Endothelial cell of umbilical vein (primary cell): Measurements from ENCODE around the gene SELPLG. TPM values are rescaled to one million over a fixed set of nuclear protein-coding genes. Genes with fewer than 3 reads are reported as not detected.

Experiments used
- BruUV-seq: library from RNA; stranded (reverse); fragments of 400-500 nt; replicated peaks from 2 replicates; lab custom pipeline; 2021; lab: Mats Ljungman, UMichigan
- CTCF ChIA-PET: fragments of 300-600, 350-600 bp; sonication (Branson Sonifier 250); formaldehyde crosslinking; loops from one replicate; lab custom pipeline; 2021; ENCODE audit warnings: antibody characterized with exemption, inconsistent platforms; lab: Charles Lee
- POLR2A ChIA-PET: fragments of 300-600, 350-600 bp; sonication (Branson Sonifier 250); formaldehyde crosslinking; loops from one replicate; lab custom pipeline; 2021; ENCODE audit warnings: antibody characterized with exemption, inconsistent platforms; lab: Charles Lee
- DNase-seq: peaks from one replicate; pipeline ENCODE4 v3.0.0-alpha.2; 2011; ENCODE audit warnings: low read depth, low spot score
- FAIRE-seq: peaks from 2 replicates; lab custom pipeline; 2011; peaks lifted over from hg19 to GRCh38; lab: Jason Lieb, UNC
- H2AFZ ChIP-seq: 2 replicates; pipeline ENCODE4 v1.6.0; 2012; ENCODE audit warnings: low read depth, low read length, control low read depth, inconsistent platforms
- H3K27ac ChIP-seq: 2 replicates; pipeline ENCODE4 v1.5.1; 2011; ENCODE audit warnings: low read depth, mild to moderate bottlenecking, control low read depth, low read length, moderate library complexity; ENCODE audit not compliant: insufficient read depth
- H3K27me3 ChIP-seq, 2 experiments: 2 replicates each; pipeline versions ENCODE4 v1.6.0 to v1.6.1; 2011; ENCODE audit warnings: low read length in 2 of 2, mixed read lengths in 1 of 2; ENCODE audit not compliant: control insufficient read depth in 2 of 2, insufficient read depth in 2 of 2
- H3K36me3 ChIP-seq, 2 experiments: 2 replicates in 1 of 2; 3 replicates in 1 of 2; pipeline ENCODE4 v1.5.1; 2011; ENCODE audit warnings: low read length in 2 of 2, mild to moderate bottlenecking in 1 of 2, moderate library complexity in 1 of 2; ENCODE audit not compliant: control insufficient read depth in 2 of 2, insufficient read depth in 2 of 2; ENCODE audit errors: extremely low read depth in 1 of 2
- H3K4me1 ChIP-seq: 3 replicates; pipeline ENCODE4 v1.5.1; 2011; ENCODE audit warnings: mild to moderate bottlenecking, low read length; ENCODE audit not compliant: control insufficient read depth, insufficient read depth; ENCODE audit errors: extremely low read depth
- H3K4me2 ChIP-seq: 2 replicates; pipeline ENCODE4 v1.6.1; 2011; ENCODE audit warnings: low read length, control low read depth, mixed read lengths; ENCODE audit not compliant: insufficient read depth
- H3K4me3 ChIP-seq, 3 experiments: fragments of 200-600 bp in 1 of 3; sonication (generic), shearing (Covaris generic) in 1 of 3; replicated peaks in 1 of 3; 2 replicates each; pipeline ENCODE4 v1.5.1; 2011 to 2016; ENCODE audit warnings: control low read depth in 3 of 3, low read length in 3 of 3, mild to moderate bottlenecking in 2 of 3, inconsistent platforms in 1 of 3, low read depth in 1 of 3, moderate library complexity in 1 of 3; ENCODE audit not compliant: insufficient read depth in 1 of 3
- H3K79me2 ChIP-seq: 2 replicates; pipeline ENCODE4 v1.6.0; 2012; ENCODE audit warnings: low read length, inconsistent platforms; ENCODE audit not compliant: control insufficient read depth, insufficient read depth
- H3K9ac ChIP-seq: replicated peaks from 2 replicates; pipeline ENCODE3; 2011; ENCODE audit warnings: low read length, control low read depth; ENCODE audit not compliant: insufficient read depth; ENCODE audit errors: extremely low read depth
- H3K9me1 ChIP-seq: replicated peaks from 3 replicates; pipeline ENCODE4 v1.6.0; 2011; ENCODE audit warnings: mild to moderate bottlenecking, low read length; ENCODE audit not compliant: control insufficient read depth, insufficient read depth; ENCODE audit errors: extremely low read depth
- H3K9me3 ChIP-seq: replicated peaks from 2 replicates; pipeline ENCODE4 v1.5.1; 2012; ENCODE audit warnings: low read length, inconsistent platforms; ENCODE audit not compliant: control insufficient read depth, insufficient read depth
- H4K20me1 ChIP-seq: replicated peaks from 2 replicates; pipeline ENCODE3; 2011; ENCODE audit warnings: mild to moderate bottlenecking, low read length; ENCODE audit not compliant: control insufficient read depth, insufficient read depth; ENCODE audit errors: extremely low read depth
- CTCF ChIP-seq, 2 donors: IDR thresholded peaks; 1 replicate in 1 of 2; 2 replicates in 1 of 2; pipeline ENCODE4 v1.5.1; 2011; ENCODE audit warnings: low read length in 2 of 2, mild to moderate bottlenecking in 2 of 2, moderate library complexity in 2 of 2, control low read depth in 1 of 2, inconsistent platforms in 1 of 2, low read depth in 1 of 2; ENCODE audit not compliant: insufficient read depth in 1 of 2; ENCODE audit errors: extremely low read depth in 1 of 2
- EZH2 ChIP-seq: IDR thresholded peaks from 2 replicates; pipeline ENCODE4 v1.6.1; 2012; ENCODE audit warnings: borderline replicate concordance, low read depth, mild to moderate bottlenecking, moderate library complexity, low read length, inconsistent platforms; ENCODE audit not compliant: severe bottlenecking
- FOS ChIP-seq: IDR thresholded peaks from 2 replicates; pipeline ENCODE4 v1.6.1; 2011; ENCODE audit warnings: mild to moderate bottlenecking, low read length, moderate library complexity, borderline replicate concordance; ENCODE audit not compliant: insufficient read depth
- GATA2 ChIP-seq: IDR thresholded peaks from 2 replicates; pipeline ENCODE4 v1.7.0; 2011; ENCODE audit warnings: low read depth, mild to moderate bottlenecking, moderate library complexity, mixed read lengths, low read length; ENCODE audit not compliant: insufficient read length, insufficient read depth
- JUN ChIP-seq: IDR thresholded peaks from 2 replicates; pipeline ENCODE4 v1.6.1; 2011; ENCODE audit warnings: borderline replicate concordance, low read depth; ENCODE audit not compliant: insufficient read length, insufficient read depth
- MYC ChIP-seq: IDR thresholded peaks from one replicate; pipeline ENCODE4 v1.6.1; 2011; ENCODE audit warnings: mild to moderate bottlenecking, low read depth, low read length
- POLR2A ChIP-seq: IDR thresholded peaks from 2 replicates; pipeline ENCODE4 v1.6.1; 2012; ENCODE audit warnings: low read depth, mild to moderate bottlenecking, control low read depth, low read length
- POLR2AphosphoS5 ChIP-seq: IDR thresholded peaks from 2 replicates; pipeline ENCODE4 v1.6.1; 2012; ENCODE audit warnings: low read depth, mild to moderate bottlenecking, control low read depth, low read length, moderate library complexity; ENCODE audit not compliant: insufficient read depth
- dilution Hi-C: fragments of 300-500 bp; cut with MboI; formaldehyde crosslinking; loops from one replicate; pipeline ENCODE4 v1.15.0; 2019; ENCODE audit warnings: low sequenced_read_pairs; ENCODE audit not compliant: extremely low pct_ligation_motif_present
- intact Hi-C: fragments of 100-400 bp; cut with micrococcal nuclease; formaldehyde crosslinking; loops from one replicate; pipeline ENCODE4 v1.10.0; 2022
- polyA plus RNA-seq, 4 experiments: library from polyadenylated mRNA; depleted of rRNA in 3 of 4; stranded (reverse) in 3 of 4; unstranded in 1 of 4; fragments of >200 nt; gene quantifications; 2 replicates each; pipeline versions ENCODE4 v1.2.1 to v1.2.3, GENCODE V29; 2011 to 2012; ENCODE audit warnings: missing spikeins in 1 of 4
- total RNA-seq: library from RNA; stranded (reverse); gene quantifications from 2 replicates; pipeline ENCODE4 v1.2.3, GENCODE V29; 2021

The SELPLG gene
- total and polyA plus RNA-seq, 2 donors (not counting 3 experiments of a cell fraction or from before 2014, with no cell fraction given), result 1.0 to 1.2 TPM

GRCh38 chr12:108678104-108678730, 44.5 kb upstream of the SELPLG start:
- no peaks in the 10 kb centered on the region for H3K27me3 ChIP-seq
- peaks cover 67% of the 10 kb centered on the region for H3K79me2 ChIP-seq
- H3K4me1 ChIP-seq, result peaks cover 7% of the 10 kb centered on the region
- H3K36me3 ChIP-seq, result peaks cover 2 to 17% of the 10 kb centered on the region in 2 experiments
- no peak for TF ChIP-seq EZH2
- no peak for TF ChIP-seq FOS
- TF ChIP-seq CTCF (IDR thresholded peaks at IDR 0.05; ENCODE audit: extremely low read depth in 1 of 2, insufficient read depth in 1 of 2, low read depth in 1 of 2, low read length in 2 of 2), result no peak
- no peak for TF ChIP-seq JUN
- no peak for TF ChIP-seq POLR2AphosphoS5
- no peak for TF ChIP-seq POLR2A
- TF ChIP-seq MYC, result no peak
- no peak for TF ChIP-seq GATA2
- no peaks in the 10 kb centered on the region for H4K20me1 ChIP-seq
- intact Hi-C loops (no loop called here), dilution Hi-C loops (no loop called here)
- POLR2A ChIA-PET, result no interaction called here
- no peaks in the 10 kb centered on the region for H3K9me1 ChIP-seq
- CTCF ChIA-PET, result interaction anchor here (1.3 to 2.8 kb wide), 2 partner anchors 9 to 14 kb away, joined by 6 to 14 read pairs; no protein-coding TSS in a partner anchor
- DNase-seq (no peak), FAIRE-seq (no peak)
- no peak overlapping the region for H3K9ac ChIP-seq
- H3K4me3 ChIP-seq, result no peak overlapping the region
- H3K4me2 ChIP-seq, result no peak overlapping the region
- no peak overlapping the region for H2AFZ ChIP-seq
- H3K9me3 ChIP-seq, result no peaks in the 10 kb centered on the region
- BruUV-seq, result no TSS peak
- H3K27ac ChIP-seq, result no peak overlapping the region
